Measurements from ENCODE around the gene NRG3.
"Not testable (repeated sequence)": the region's sequence is repeated elsewhere in the genome, so short reads cannot be mapped to it uniquely, and the experiment has no call there.

NRG3 gene

GRCh38 chr10:82335831-82336230 is 460.8 kb downstream of the NRG3 start:
- no peaks in the 10 kb centered on the region for H3K4me1 ChIP-seq
- H2AFZ ChIP-seq = no peak overlapping the region
- H3K79me2 ChIP-seq = no peaks in the 10 kb centered on the region
- H3K9ac ChIP-seq = no peak overlapping the region
- H3K27me3 ChIP-seq (ENCODE audit: control insufficient read depth, insufficient read depth, low read length) = no peaks in the 10 kb centered on the region
- H3K9me3 ChIP-seq (ENCODE audit: control insufficient read depth, low read length) = no peaks in the 10 kb centered on the region
- no peak overlapping the region for H3K4me2 ChIP-seq (ENCODE audit: low read length)
- no peak overlapping the region for H3K4me3 ChIP-seq (ENCODE audit: low read depth, low read length)
- no peak for TF ChIP-seq CTCF (IDR thresholded peaks at IDR 0.05)
- H3K36me3 ChIP-seq (ENCODE audit: control insufficient read depth, insufficient read depth, low read length) = no peaks in the 10 kb centered on the region
- no peak overlapping the region for H3K27ac ChIP-seq

DNA sequence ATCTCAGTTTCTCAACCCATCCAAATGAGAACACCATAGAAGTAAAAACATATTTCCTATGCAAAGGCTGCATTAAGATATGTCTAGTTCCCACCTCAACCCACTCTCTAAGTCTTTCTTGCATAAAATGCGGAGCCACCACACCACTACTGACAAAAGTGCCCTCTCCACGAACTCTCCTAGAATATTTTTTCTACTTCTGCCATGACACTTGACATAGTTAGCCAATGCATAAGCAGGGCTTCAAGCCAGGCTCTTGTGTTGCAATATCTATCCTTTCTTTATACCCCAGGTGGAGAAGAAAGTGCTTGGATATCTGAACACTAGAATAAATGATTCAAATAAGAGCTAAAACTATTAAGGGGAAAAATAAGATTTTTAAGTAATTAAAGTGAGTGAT is 465.2 kb downstream of the NRG3 start:
- H3K9ac ChIP-seq = no peak overlapping the region
- TF ChIP-seq CTCF (IDR thresholded peaks at IDR 0.05) = no peak
- H3K4me2 ChIP-seq (ENCODE audit: low read length) = no peak overlapping the region
- no peaks in the 10 kb centered on the region for H3K9me3 ChIP-seq (ENCODE audit: control insufficient read depth, low read length)
- no peak overlapping the region for H3K4me3 ChIP-seq (ENCODE audit: low read depth, low read length)
- no peaks in the 10 kb centered on the region for H3K79me2 ChIP-seq
- H2AFZ ChIP-seq = no peak overlapping the region
- no peak overlapping the region for H3K27ac ChIP-seq
- no peaks in the 10 kb centered on the region for H3K36me3 ChIP-seq (ENCODE audit: control insufficient read depth, insufficient read depth, low read length)
- no peaks in the 10 kb centered on the region for H3K27me3 ChIP-seq (ENCODE audit: control insufficient read depth, insufficient read depth, low read length)
- H3K4me1 ChIP-seq = no peaks in the 10 kb centered on the region

- H3K4me3 ChIP-seq (ENCODE audit: low read depth, low read length); H3K27ac ChIP-seq; H3K4me1 ChIP-seq; H3K4me2 ChIP-seq (ENCODE audit: low read length); H2AFZ ChIP-seq; H3K27me3 ChIP-seq (ENCODE audit: control insufficient read depth, insufficient read depth, low read length); H3K79me2 ChIP-seq; H3K9ac ChIP-seq; H3K36me3 ChIP-seq (ENCODE audit: control insufficient read depth, insufficient read depth, low read length); H3K9me3 ChIP-seq (ENCODE audit: control insufficient read depth, low read length): not testable (repeated sequence)
Measured at GRCh38 chr10:82349590-82349989, 474.6 kb downstream of the NRG3 start.

DNA sequence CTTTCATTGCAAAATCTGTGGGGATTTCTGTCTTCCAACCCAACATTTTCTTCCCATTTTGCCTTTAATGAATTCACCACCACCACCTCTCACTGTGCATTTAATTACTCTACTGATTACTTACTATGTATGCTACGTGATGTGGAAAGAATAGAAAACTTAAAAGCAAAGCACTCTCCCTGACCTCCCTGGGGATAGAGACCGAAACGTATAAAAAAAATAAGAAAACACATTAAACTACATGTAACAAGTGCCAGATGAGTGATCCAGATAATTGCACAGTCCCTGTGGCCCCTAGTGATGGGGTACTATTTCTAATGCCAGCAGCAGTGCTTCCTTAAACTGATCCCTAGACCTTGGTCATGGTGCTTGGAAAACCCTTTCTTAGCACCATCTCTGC is 478.4 kb downstream of the NRG3 start:
- Histone ChIP-seq H3K36me3 (ENCODE audit: control insufficient read depth, insufficient read depth, low read length) (no peaks in the 10 kb centered on the region), H3K27ac (no peak overlapping the region), H3K9me3 (ENCODE audit: control insufficient read depth, low read length) (no peaks in the 10 kb centered on the region), H3K9ac (no peak overlapping the region), H3K4me2 (ENCODE audit: low read length) (no peak overlapping the region), H3K4me3 (ENCODE audit: low read depth, low read length) (no peak overlapping the region), H3K79me2 (no peaks in the 10 kb centered on the region), H3K27me3 (ENCODE audit: control insufficient read depth, insufficient read depth, low read length) (no peaks in the 10 kb centered on the region), H3K4me1 (no peaks in the 10 kb centered on the region), H2AFZ (no peak overlapping the region)
- TF ChIP-seq CTCF (IDR thresholded peaks at IDR 0.05) = no peak

GRCh38 chr10:82358486-82359099 is 483.6 kb downstream of the NRG3 start:
- no peak overlapping the region for H2AFZ ChIP-seq
- no peaks in the 10 kb centered on the region for H3K36me3 ChIP-seq (ENCODE audit: control insufficient read depth, insufficient read depth, low read length)
- H3K4me3 ChIP-seq (ENCODE audit: low read depth, low read length) = no peak overlapping the region
- H3K9ac ChIP-seq = no peak overlapping the region
- H3K4me2 ChIP-seq (ENCODE audit: low read length) = no peak overlapping the region
- no peaks in the 10 kb centered on the region for H3K9me3 ChIP-seq (ENCODE audit: control insufficient read depth, low read length)
- H3K27ac ChIP-seq = no peak overlapping the region
- H3K27me3 ChIP-seq (ENCODE audit: control insufficient read depth, insufficient read depth, low read length) = no peaks in the 10 kb centered on the region
- no peaks in the 10 kb centered on the region for H3K4me1 ChIP-seq
- TF ChIP-seq CTCF (IDR thresholded peaks at IDR 0.05) = no peak
- no peaks in the 10 kb centered on the region for H3K79me2 ChIP-seq

Measured in parathyroid adenoma (tissue), 2 donors.